H9 (cell line): Measurements from ENCODE around the gene EPHB3. TPM values are rescaled to one million over a fixed set of nuclear protein-coding genes. Genes with fewer than 3 reads are reported as not detected.

ENCODE experiments used
- DNase-seq: peaks from one replicate; pipeline ENCODE4 v3.0.0-alpha.2; 2017
- H2AFZ ChIP-seq: one replicate; pipeline ENCODE4 v1.6.1; 2013; ENCODE audit warnings: mild to moderate bottlenecking, low read length, control low read depth, moderate library complexity
- H2AK5ac ChIP-seq: 2 replicates; pipeline ENCODE4 v1.6.1; 2013; ENCODE audit warnings: low read length, control low read depth, mixed read lengths; ENCODE audit not compliant: insufficient read length
- H2BK120ac ChIP-seq: one replicate; pipeline ENCODE4 v1.6.1; 2013; ENCODE audit warnings: low read depth, mild to moderate bottlenecking, low read length, control low read depth, inconsistent platforms; ENCODE audit not compliant: poor library complexity, severe bottlenecking
- H2BK12ac ChIP-seq: 2 replicates; pipeline ENCODE4 v1.6.1; 2013; ENCODE audit warnings: low read length, control low read depth, mixed read lengths, low read depth; ENCODE audit not compliant: insufficient read length
- H2BK15ac ChIP-seq: 2 replicates; pipeline ENCODE4 v1.6.1; 2013; ENCODE audit warnings: low read depth, low read length, control low read depth
- H2BK20ac ChIP-seq: one replicate; pipeline ENCODE4 v1.6.1; 2013; ENCODE audit warnings: low read depth, mild to moderate bottlenecking, low read length, control low read depth, inconsistent platforms; ENCODE audit not compliant: poor library complexity, severe bottlenecking
- H2BK5ac ChIP-seq: 2 replicates; pipeline ENCODE4 v1.6.1; 2013; ENCODE audit warnings: low read length, control low read depth, mixed read lengths; ENCODE audit not compliant: insufficient read length
- H3K14ac ChIP-seq: 2 replicates; pipeline ENCODE4 v1.6.1; 2013; ENCODE audit warnings: low read length, control low read depth; ENCODE audit not compliant: insufficient read depth
- H3K18ac ChIP-seq: 2 replicates; pipeline ENCODE4 v1.6.1; 2013; ENCODE audit warnings: low read depth, mild to moderate bottlenecking, mixed read lengths, low read length, control low read depth; ENCODE audit not compliant: insufficient read length
- H3K23ac ChIP-seq: 2 replicates; pipeline ENCODE4 v1.6.1; 2013; ENCODE audit warnings: low read length, control low read depth, mixed read lengths, low read depth; ENCODE audit not compliant: insufficient read length
- H3K23me2 ChIP-seq: 2 replicates; pipeline ENCODE4 v1.6.1; 2013; ENCODE audit warnings: low read depth, mild to moderate bottlenecking, mixed read lengths, low read length, control low read depth; ENCODE audit not compliant: insufficient read length, poor library complexity, severe bottlenecking
- H3K27ac ChIP-seq: 2 replicates; pipeline ENCODE4 v1.5.1; 2013; ENCODE audit warnings: low read length, control low read depth, mixed read lengths, low read depth; ENCODE audit not compliant: insufficient read length
- H3K27me3 ChIP-seq: 2 replicates; pipeline ENCODE4 v1.6.1; 2013; ENCODE audit warnings: low read length, control low read depth, inconsistent platforms; ENCODE audit not compliant: insufficient read depth
- H3K4ac ChIP-seq: 2 replicates; pipeline ENCODE4 v1.6.1; 2013; ENCODE audit warnings: low read depth, mild to moderate bottlenecking, control low read depth, inconsistent platforms, low read length, moderate library complexity
- H3K4me1 ChIP-seq: 2 replicates; pipeline ENCODE4 v1.6.1; 2013; ENCODE audit warnings: low read length, control low read depth, inconsistent platforms; ENCODE audit not compliant: insufficient read depth
- H3K4me2 ChIP-seq: 2 replicates; pipeline ENCODE4 v1.6.1; 2013; ENCODE audit warnings: low read length, control low read depth, mixed read lengths; ENCODE audit not compliant: insufficient read length, insufficient read depth
- H3K56ac ChIP-seq: 2 replicates; pipeline ENCODE4 v1.6.1; 2013; ENCODE audit warnings: low read depth, mild to moderate bottlenecking, mixed read lengths, low read length, control low read depth; ENCODE audit not compliant: insufficient read length
- H3K79me1 ChIP-seq: 2 replicates; pipeline ENCODE4 v1.6.1; 2013; ENCODE audit warnings: low read depth, mild to moderate bottlenecking, moderate library complexity, low read length, control low read depth, inconsistent platforms; ENCODE audit not compliant: insufficient read depth, poor library complexity, severe bottlenecking
- H3K79me2 ChIP-seq: 2 replicates; pipeline ENCODE4 v1.6.1; 2013; ENCODE audit warnings: low read length, control low read depth, inconsistent platforms; ENCODE audit not compliant: insufficient read depth
- H3K9ac ChIP-seq: 2 replicates; pipeline ENCODE4 v1.6.1; 2013; ENCODE audit warnings: low read length, control low read depth, mixed read lengths; ENCODE audit not compliant: insufficient read length; ENCODE audit errors: extremely low read depth
- H3K9me3 ChIP-seq: one replicate; pipeline ENCODE4 v1.6.1; 2013; ENCODE audit warnings: low read depth, low read length, inconsistent platforms; ENCODE audit not compliant: control insufficient read depth
- H3T11ph ChIP-seq: one replicate; pipeline ENCODE4 v1.6.1; 2013; ENCODE audit warnings: mild to moderate bottlenecking, low read length, control low read depth, inconsistent platforms
- H4K20me1 ChIP-seq: one replicate; pipeline ENCODE4 v1.6.1; 2013; ENCODE audit not compliant: control insufficient read depth, insufficient read length, insufficient read depth
- H4K5ac ChIP-seq: 2 replicates; pipeline ENCODE4 v1.6.1; 2013; ENCODE audit warnings: low read depth, mild to moderate bottlenecking, mixed read lengths, low read length, control low read depth; ENCODE audit not compliant: insufficient read length
- H4K8ac ChIP-seq: replicated peaks from 2 replicates; pipeline ENCODE4 v1.6.1; 2013; ENCODE audit warnings: low read length, control low read depth, mixed read lengths, low read depth; ENCODE audit not compliant: insufficient read length
- H4K91ac ChIP-seq: 2 replicates; pipeline ENCODE4 v1.6.1; 2013; ENCODE audit warnings: low read depth, mild to moderate bottlenecking, moderate library complexity, mixed read lengths, low read length, control low read depth; ENCODE audit not compliant: insufficient read length
- H3K27ac Mint-ChIP-seq, 3 experiments: 2 replicates in 2 of 3; 3 replicates in 1 of 3; pipeline ENCODE4 v1.8.0; 2020 to 2021; ENCODE audit warnings: mixed read lengths in 3 of 3, mild to moderate bottlenecking in 1 of 3, moderate library complexity in 1 of 3
- H3K27me3 Mint-ChIP-seq: 2 replicates; pipeline ENCODE4 v1.8.0; 2021; ENCODE audit warnings: low read depth, mild to moderate bottlenecking, moderate library complexity, mixed read lengths
- H3K36me3 Mint-ChIP-seq, 3 experiments: 2 replicates in 2 of 3; 3 replicates in 1 of 3; pipeline ENCODE4 v1.8.0; 2020 to 2021; ENCODE audit warnings: low read depth in 3 of 3, mixed read lengths in 3 of 3; ENCODE audit not compliant: insufficient read depth in 1 of 3
- H3K4me1 Mint-ChIP-seq, 2 experiments: 2 replicates each; pipeline ENCODE4 v1.8.0; 2020; ENCODE audit warnings: mixed read lengths in 2 of 2
- H3K4me3 Mint-ChIP-seq, 2 experiments: 2 replicates in 1 of 2; 3 replicates in 1 of 2; pipeline ENCODE4 v1.8.0; 2020 to 2021; ENCODE audit warnings: mild to moderate bottlenecking in 2 of 2, mixed read lengths in 2 of 2, moderate library complexity in 1 of 2
- H3K9me3 Mint-ChIP-seq, 2 experiments: 2 replicates in 1 of 2; 3 replicates in 1 of 2; pipeline ENCODE4 v1.8.0; 2020; ENCODE audit warnings: mild to moderate bottlenecking in 2 of 2, mixed read lengths in 2 of 2, moderate library complexity in 1 of 2
- WGBS: extraction: QIAGEN DNeasy Blood & Tissue Kit; methylation state at CpG from one replicate; pipeline ENCODE4 v1.1.7; 2013; ENCODE audit warnings: missing lambda C conversion rate, low lambda C conversion rate, mixed read lengths; ENCODE audit not compliant: insufficient read length; ENCODE audit errors: extremely low coverage; 5-methylcytosine and 5-hydroxymethylcytosine counted together
- total RNA-seq: library from RNA; stranded (reverse); gene quantifications from 2 replicates; pipeline ENCODE4 v1.2.1, GENCODE V29; 2021
- TF ChIP-seq, protein P1 (sequence below): fragments of 200-600 bp; sonication (generic); conservative IDR thresholded peaks from 3 replicates; pipeline ENCODE4 v1.8.0; 2021; ENCODE audit warnings: antibody characterized with exemption, mild to moderate bottlenecking

The EPHB3 gene
- total RNA-seq, 1 experiment from 2014 or later: 1.0 TPM

- no peak overlapping the region for H3K4me3 Mint-ChIP-seq
- H3K27me3 Mint-ChIP-seq: peaks cover 21% of the 10 kb centered on the region
- no peaks in the 10 kb centered on the region for H3K27me3 ChIP-seq
- H3K23ac ChIP-seq: no peak overlapping the region
- H4K20me1 ChIP-seq: no peaks in the 10 kb centered on the region
- H4K5ac ChIP-seq: no peak overlapping the region
- H3K27ac Mint-ChIP-seq: no peak overlapping the region
- H3K9me3 ChIP-seq: no peaks in the 10 kb centered on the region
- H2BK120ac ChIP-seq: no peak overlapping the region
- H4K91ac ChIP-seq: no peak overlapping the region
- no peak overlapping the region for H3K4ac ChIP-seq
- no peaks in the 10 kb centered on the region for H3K79me2 ChIP-seq
- H3K9ac ChIP-seq: no peak overlapping the region
- H2BK15ac ChIP-seq: no peak overlapping the region
- no peak overlapping the region for H3T11ph ChIP-seq
- H3K36me3 Mint-ChIP-seq: no peaks in the 10 kb centered on the region
- no peak overlapping the region for H3K14ac ChIP-seq
- no peak overlapping the region for H2BK5ac ChIP-seq
- no peak overlapping the region for H3K56ac ChIP-seq
- peak; percentile 10 for DNase-seq
- H2BK20ac ChIP-seq: no peak overlapping the region
- H2BK12ac ChIP-seq: no peak overlapping the region
- no peaks in the 10 kb centered on the region for H3K79me1 ChIP-seq
- H3K4me2 ChIP-seq: no peak overlapping the region
- H2AFZ ChIP-seq: no peak overlapping the region
- no peaks in the 10 kb centered on the region for H3K4me1 ChIP-seq
- no peak overlapping the region for H2AK5ac ChIP-seq
- no peak overlapping the region for H3K27ac ChIP-seq
- no peak overlapping the region for H3K18ac ChIP-seq
- no peaks in the 10 kb centered on the region for H3K23me2 ChIP-seq
- TF ChIP-seq, protein P1, sequence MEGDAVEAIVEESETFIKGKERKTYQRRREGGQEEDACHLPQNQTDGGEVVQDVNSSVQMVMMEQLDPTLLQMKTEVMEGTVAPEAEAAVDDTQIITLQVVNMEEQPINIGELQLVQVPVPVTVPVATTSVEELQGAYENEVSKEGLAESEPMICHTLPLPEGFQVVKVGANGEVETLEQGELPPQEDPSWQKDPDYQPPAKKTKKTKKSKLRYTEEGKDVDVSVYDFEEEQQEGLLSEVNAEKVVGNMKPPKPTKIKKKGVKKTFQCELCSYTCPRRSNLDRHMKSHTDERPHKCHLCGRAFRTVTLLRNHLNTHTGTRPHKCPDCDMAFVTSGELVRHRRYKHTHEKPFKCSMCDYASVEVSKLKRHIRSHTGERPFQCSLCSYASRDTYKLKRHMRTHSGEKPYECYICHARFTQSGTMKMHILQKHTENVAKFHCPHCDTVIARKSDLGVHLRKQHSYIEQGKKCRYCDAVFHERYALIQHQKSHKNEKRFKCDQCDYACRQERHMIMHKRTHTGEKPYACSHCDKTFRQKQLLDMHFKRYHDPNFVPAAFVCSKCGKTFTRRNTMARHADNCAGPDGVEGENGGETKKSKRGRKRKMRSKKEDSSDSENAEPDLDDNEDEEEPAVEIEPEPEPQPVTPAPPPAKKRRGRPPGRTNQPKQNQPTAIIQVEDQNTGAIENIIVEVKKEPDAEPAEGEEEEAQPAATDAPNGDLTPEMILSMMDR: no peak
- H4K8ac ChIP-seq: no peak overlapping the region
- peaks cover 3% of the 10 kb centered on the region in 2 experiments for H3K4me1 Mint-ChIP-seq
- no CpG with 5 or more reads among the region's 8 CpGs for WGBS
- H3K9me3 Mint-ChIP-seq: no peaks in the 10 kb centered on the region
Observed at GRCh38 chr3:184532940-184533732, 28.4 kb upstream of the EPHB3 start.
